Measurements from ENCODE around the gene LURAP1L. TPM values are rescaled to one million over a fixed set of nuclear protein-coding genes. Genes with fewer than 3 reads are reported as not detected.
A peak's percentile ranks its signal among the peaks of the same experiment; 100 is the strongest.

LURAP1L gene
- 43.7 and 56.5 TPM in 2 replicates for total RNA-seq

GRCh38 chr9:12774861-12775678, at the start of gene LURAP1L:
Gene LURAP1L (plus strand): TSS chr9:12775020. CDS start chr9:12775716, 696 bp downstream.
- Histone ChIP-seq H3K36me3 (ENCODE audit: control insufficient read depth, insufficient read depth, low read length) (no peaks in the 10 kb centered on the region), H3K27me3 (ENCODE audit: control insufficient read depth, insufficient read depth, low read length) (no peaks in the 10 kb centered on the region), H3K4me3 (ENCODE audit: low read depth, low read length) (peak within 1 kb of the TSS; percentile 93)
- DNase-seq (ENCODE audit: low read depth): peak; percentile 78
- FAIRE-seq: no peak
- TF ChIP-seq CTCF (IDR thresholded peaks at IDR 0.05; ENCODE audit: insufficient read depth, low read length, severe bottlenecking): no peak

- no peak for TF ChIP-seq CTCF (IDR thresholded peaks at IDR 0.05; ENCODE audit: insufficient read depth, low read length, severe bottlenecking)
- DNase-seq (ENCODE audit: low read depth): no peak
- no peak for FAIRE-seq
- Histone ChIP-seq H3K36me3 (ENCODE audit: control insufficient read depth, insufficient read depth, low read length) (no peaks in the 10 kb centered on the region), H3K4me3 (ENCODE audit: low read depth, low read length) (no peak overlapping the region), H3K27me3 (ENCODE audit: control insufficient read depth, insufficient read depth, low read length) (no peaks in the 10 kb centered on the region)
Measured at GRCh38 chr9:12726795-12727194, 48.0 kb upstream of the LURAP1L start.

GRCh38 chr9:12730198-12730597, 44.6 kb upstream of the LURAP1L start:
- DNase-seq (ENCODE audit: low read depth) (no peak), FAIRE-seq (no peak)
- Histone ChIP-seq H3K36me3 (ENCODE audit: control insufficient read depth, insufficient read depth, low read length) (no peaks in the 10 kb centered on the region), H3K4me3 (ENCODE audit: low read depth, low read length) (no peak overlapping the region), H3K27me3 (ENCODE audit: control insufficient read depth, insufficient read depth, low read length) (no peaks in the 10 kb centered on the region)
- TF ChIP-seq CTCF (IDR thresholded peaks at IDR 0.05; ENCODE audit: insufficient read depth, low read length, severe bottlenecking): no peak

- DNase-seq (ENCODE audit: low read depth) (no peak), FAIRE-seq (no peak)
- Histone ChIP-seq H3K36me3 (ENCODE audit: control insufficient read depth, insufficient read depth, low read length) (no peaks in the 10 kb centered on the region), H3K4me3 (ENCODE audit: low read depth, low read length) (no peak overlapping the region), H3K27me3 (ENCODE audit: control insufficient read depth, insufficient read depth, low read length) (no peaks in the 10 kb centered on the region)
- TF ChIP-seq CTCF (IDR thresholded peaks at IDR 0.05; ENCODE audit: insufficient read depth, low read length, severe bottlenecking): no peak
Measured at GRCh38 chr9:12730927-12731326, 43.9 kb upstream of the LURAP1L start.

- DNase-seq (ENCODE audit: low read depth) (no peak), FAIRE-seq (no peak)
- Histone ChIP-seq H3K27me3 (ENCODE audit: control insufficient read depth, insufficient read depth, low read length) (no peaks in the 10 kb centered on the region), H3K36me3 (ENCODE audit: control insufficient read depth, insufficient read depth, low read length) (no peaks in the 10 kb centered on the region), H3K4me3 (ENCODE audit: low read depth, low read length) (no peak overlapping the region)
- no peak for TF ChIP-seq CTCF (IDR thresholded peaks at IDR 0.05; ENCODE audit: insufficient read depth, low read length, severe bottlenecking)
Measured at GRCh38 chr9:12732971-12733370, 41.8 kb upstream of the LURAP1L start.

- H3K4me3 ChIP-seq (ENCODE audit: low read depth, low read length): no peak overlapping the region
- H3K27me3 ChIP-seq (ENCODE audit: control insufficient read depth, insufficient read depth, low read length): no peaks in the 10 kb centered on the region
- no peaks in the 10 kb centered on the region for H3K36me3 ChIP-seq (ENCODE audit: control insufficient read depth, insufficient read depth, low read length)
- FAIRE-seq (no peak), DNase-seq (ENCODE audit: low read depth) (no peak)
- no peak for TF ChIP-seq CTCF (IDR thresholded peaks at IDR 0.05; ENCODE audit: insufficient read depth, low read length, severe bottlenecking)
Measured at GRCh38 chr9:12735665-12736064, 39.2 kb upstream of the LURAP1L start.

Data from bronchial epithelial cell (primary cell).